Ramos (cell line): Measurements from ENCODE around the gene RPS29.
"Not testable (repeated sequence)": the region's sequence is repeated elsewhere in the genome, so short reads cannot be mapped to it uniquely, and the experiment has no call there.

Experiments
- in situ Hi-C: fragments of 300-500 bp; cut with MboI; formaldehyde crosslinking; loops from one replicate; pipeline ENCODE4 v1.14.3; 2022; ENCODE audit warnings: low sequenced_read_pairs; ENCODE audit not compliant: unreplicated experiment

RPS29 gene

DNA sequence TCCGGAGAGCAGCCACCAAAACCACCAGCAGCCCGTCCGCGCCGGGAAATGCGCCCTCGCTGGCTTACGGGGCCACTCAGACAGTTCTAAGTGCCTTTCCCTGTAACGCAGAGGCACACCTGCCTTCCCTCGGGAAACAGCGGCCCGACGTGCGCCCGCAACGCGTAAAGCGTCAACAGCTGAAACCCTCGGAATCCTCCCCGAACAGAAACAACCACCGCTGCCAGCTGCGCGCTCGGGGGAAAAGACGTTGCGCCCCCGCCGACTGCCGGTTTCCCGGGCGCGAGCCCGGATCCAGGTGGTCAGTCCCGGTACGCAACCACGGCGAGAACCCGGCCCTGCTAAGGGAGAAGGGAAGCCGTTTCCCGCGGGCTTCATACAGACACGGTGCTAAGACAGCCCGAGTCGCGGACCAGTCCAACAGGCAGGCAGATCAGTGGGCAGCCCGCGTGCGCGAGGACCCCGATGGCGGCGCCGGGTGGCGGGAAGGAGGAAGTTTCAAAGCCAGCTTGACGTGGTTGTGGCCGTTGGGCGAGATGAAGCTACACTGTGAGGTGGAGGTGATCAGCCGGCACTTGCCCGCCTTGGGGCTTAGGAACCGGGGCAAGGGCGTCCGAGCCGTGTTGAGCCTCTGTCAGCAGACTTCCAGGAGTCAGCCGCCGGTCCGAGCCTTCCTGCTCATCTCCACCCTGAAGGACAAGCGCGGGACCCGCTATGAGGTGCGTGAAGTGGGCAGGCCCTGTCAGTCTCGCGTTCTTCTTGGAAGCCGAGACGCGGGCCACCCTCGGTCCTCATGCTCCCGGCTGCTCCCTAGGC is 12.5 kb upstream of the RPS29 start, which contains the start of gene LRR1:
LRR1 (plus strand) TSS at position 456 of the 816 bp plus-strand sequence; CDS start at position 537, 81 bp downstream.
- in situ Hi-C loops = no loop called here

DNA sequence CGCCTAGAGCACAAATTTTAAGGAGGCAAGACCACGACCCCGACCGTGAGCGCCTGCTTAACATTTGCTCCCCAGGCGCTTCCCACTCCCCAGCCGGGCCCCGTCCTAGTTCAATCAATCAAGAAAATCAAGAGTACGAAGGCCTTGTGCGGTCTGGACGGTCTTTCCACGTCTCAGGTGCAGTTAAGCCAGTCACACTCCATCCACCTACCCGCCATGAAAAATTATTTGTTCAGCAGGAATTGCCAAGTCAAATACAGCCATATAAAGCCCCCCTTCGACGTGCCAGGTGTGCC is 12.0 kb upstream of the RPS29 start:
- in situ Hi-C loops = no loop called here

DNA sequence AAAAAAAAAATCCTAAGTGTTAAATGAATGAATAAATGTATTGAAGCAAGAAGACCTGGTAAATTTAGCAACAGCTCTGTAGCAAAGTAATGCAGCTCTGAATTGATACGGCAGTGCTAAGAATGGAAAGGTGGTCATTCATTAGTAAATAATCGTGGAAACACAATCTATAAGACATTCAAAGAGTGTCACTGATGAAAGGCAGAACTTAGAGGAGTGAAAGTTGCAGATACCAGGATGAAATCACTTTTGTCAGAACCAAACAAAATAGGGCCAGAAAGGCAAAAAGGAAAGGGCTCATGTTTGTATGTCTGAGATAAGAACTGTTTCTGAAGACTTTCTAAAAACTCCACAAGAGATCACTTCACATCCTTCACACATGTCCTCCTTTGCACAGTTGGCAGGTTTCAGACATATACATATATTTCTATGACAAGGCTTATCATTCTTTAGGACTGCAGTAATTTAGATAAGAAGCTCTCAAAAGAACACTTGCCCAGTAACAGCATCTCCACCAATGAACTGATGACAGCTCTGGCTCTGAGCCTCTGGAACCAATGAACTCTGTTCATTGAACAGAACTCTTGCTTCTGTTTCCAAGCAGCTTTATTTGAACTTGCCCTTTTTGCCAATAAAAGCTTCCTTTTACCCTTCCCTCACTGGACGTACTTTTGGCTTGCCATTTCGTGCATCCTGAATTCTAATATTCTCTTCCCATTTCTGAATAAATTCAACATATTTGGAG is 8.3 kb upstream of the RPS29 start:
- in situ Hi-C loops = no loop called here

DNA sequence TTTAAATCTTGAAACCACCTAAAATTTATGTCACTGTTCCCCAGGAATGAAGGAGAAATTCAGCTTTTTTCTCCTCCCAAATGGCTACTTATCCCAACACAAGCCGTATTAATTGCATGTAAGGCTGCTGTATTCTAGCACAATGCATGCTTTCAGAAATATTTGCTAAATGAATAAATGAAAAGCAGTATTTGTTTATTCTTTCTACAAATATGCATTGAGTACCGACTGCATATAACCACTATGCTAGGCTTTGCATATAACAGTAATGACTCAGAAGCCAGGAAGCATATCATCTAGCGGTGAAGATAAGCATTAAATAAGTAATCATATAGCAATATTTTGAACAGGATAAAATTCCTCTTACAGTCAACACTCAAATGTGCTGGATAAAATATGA is 6.8 kb upstream of the RPS29 start:
- in situ Hi-C loops = no loop called here

DNA sequence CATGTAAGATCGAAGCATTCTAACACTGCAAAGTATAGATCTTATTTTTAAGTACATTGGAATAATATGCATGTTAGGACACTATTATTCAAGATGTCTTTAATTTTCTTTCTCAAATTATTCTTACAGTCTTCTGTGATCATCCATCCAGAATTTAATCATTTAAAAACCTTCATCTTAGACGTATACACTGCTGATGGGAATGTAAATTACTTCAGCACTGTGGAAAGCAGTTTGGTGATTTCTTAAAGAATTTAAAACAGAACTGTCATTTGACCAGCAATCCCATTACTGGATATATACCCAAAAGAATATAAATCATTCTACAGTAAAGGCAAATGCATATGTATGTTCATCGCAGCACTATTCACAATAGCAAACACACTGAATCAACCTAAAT is 3.2 kb upstream of the RPS29 start:
- in situ Hi-C loops = no loop called here

DNA sequence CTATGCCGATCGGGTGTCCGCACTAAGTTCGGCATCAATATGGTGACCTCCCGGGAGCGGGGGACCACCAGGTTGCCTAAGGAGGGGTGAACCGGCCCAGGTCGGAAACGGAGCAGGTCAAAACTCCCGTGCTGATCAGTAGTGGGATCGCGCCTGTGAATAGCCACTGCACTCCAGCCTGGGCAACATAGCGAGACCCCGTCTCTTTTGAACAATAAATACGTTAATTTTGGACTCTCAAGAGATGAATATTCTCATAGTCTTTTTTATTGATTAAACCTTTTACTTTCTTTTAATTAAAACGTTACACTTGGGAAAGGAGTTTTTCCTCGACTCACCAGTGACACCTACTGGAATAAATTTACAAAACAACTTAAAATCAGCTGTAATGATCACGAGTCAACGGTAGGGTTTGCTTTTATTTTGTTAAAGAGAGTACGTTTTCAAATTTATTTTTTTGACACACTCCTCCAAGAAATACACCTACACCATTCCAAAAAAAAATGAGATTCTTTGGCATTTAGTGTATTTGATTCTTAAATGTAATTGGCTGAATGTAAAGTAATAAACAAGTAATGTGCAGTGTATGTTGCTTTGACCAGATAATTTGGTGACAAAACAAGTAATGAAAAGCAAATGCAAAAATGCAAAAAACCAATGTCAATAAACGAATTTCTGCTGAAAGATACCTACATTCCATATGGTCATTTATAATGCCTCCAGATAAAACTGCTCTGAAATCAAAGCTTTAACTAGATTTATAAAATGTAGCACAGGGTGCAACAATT is 687 bp upstream of the RPS29 start:
- in situ Hi-C loops = no loop called here

DNA sequence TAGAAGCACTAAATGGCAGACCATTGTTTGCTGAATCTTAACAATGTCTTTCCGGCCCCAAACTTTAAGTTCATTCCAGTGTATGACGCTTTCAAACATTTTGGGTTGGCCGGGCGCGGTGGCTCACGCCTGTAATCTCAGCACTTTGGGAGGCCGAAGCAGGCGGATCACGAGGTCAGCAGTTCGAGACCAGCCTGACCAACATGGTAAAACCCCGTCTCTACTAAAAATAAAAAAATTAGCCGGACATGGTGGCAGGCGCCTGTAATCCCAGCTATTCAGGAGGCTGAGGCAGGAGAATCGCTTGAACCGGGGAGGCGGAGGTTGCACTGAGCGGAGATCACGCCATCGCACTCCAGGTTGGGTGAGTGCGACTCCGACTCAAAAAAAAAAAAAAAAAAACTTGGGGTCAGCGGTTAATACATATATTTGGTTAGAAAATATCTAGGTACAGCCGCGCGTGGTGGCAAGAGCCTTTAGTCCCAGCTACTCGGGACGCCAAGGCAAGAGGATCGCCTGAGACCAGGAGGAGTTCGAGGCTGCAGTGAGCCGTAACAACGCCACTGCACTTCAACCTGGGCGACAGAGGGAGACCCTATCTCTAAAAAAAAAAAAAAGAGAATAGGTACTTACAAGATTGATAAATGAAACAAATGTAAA is 1.1 kb downstream of the RPS29 start:
- in situ Hi-C loops = not testable (repeated sequence)

DNA sequence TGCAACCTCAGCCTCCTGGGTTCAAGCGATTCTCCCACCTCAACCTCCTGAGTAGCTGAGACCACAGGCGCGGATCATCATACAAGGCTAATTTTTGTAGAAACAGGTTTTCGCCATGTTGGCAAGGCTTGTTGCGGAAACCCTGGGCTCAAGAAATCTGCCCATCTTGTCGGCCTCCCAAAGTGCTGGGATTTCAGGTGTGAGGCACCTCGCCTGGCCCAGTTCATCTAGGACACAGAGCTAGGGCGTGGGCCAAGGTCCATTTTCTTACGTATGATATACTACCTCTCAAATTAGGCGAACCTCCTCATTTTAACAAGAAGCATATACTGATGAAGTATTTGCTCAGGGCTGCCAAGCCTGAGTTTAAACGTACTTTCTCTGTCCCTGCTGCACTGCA is 2.1 kb downstream of the RPS29 start:
- in situ Hi-C loops = no loop called here

DNA sequence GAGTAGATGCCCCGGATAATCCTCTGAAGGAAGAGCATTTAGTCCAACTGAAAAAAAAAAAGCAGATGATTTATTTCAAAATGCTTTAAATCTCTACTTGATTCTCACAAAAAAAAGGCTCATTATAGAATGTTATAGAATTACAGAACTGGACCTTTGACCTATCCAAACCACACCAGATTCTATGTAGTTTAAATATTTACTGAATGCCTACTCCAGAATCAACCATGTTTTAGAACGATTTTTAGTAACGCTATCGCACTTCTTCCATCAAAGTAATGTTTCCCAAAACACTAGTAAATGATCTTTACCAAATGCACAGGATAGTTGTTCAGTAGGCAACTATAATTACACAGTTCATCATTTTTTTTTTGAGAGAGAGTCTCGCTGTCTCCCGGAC is 2.6 kb downstream of the RPS29 start:
- in situ Hi-C loops = no loop called here

DNA sequence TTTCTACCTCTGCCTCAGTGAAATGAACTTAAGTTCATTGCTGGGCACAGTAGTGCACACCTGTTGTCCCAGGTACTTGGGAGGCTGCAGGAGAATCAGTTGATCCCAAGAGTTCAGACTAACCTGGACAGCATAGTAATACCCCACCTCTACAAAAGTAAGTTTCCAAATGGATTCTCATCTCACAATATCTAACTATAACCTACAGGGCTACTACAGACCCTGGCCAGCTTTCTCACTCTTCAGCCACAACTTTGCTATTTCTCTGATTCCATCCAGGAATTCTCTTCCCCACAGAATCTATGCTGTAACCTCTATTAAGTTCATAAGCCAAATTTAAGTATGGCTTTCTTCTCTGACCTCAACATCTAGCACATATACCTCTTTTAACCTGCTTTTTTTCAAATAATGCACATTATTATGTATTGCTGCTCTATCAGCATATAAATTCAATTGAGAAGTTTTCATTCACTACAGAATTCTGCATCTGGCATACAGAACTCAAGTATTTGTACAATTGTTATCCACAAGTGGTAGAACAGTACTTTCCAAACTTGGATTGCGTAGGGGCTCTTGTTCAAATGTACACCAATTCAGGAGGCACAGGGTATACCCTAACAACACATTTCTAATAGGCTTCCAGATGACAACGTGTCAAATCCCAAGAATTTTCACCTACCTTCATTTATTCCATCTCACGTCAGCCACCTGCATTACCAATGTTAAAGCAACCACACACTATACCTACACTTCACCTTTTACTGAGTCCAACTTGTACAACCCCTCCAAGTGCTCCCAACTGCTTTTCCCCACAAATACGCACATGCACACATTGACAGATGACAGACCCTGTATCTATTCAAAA is 3.8 kb downstream of the RPS29 start:
- in situ Hi-C loops = no loop called here

DNA sequence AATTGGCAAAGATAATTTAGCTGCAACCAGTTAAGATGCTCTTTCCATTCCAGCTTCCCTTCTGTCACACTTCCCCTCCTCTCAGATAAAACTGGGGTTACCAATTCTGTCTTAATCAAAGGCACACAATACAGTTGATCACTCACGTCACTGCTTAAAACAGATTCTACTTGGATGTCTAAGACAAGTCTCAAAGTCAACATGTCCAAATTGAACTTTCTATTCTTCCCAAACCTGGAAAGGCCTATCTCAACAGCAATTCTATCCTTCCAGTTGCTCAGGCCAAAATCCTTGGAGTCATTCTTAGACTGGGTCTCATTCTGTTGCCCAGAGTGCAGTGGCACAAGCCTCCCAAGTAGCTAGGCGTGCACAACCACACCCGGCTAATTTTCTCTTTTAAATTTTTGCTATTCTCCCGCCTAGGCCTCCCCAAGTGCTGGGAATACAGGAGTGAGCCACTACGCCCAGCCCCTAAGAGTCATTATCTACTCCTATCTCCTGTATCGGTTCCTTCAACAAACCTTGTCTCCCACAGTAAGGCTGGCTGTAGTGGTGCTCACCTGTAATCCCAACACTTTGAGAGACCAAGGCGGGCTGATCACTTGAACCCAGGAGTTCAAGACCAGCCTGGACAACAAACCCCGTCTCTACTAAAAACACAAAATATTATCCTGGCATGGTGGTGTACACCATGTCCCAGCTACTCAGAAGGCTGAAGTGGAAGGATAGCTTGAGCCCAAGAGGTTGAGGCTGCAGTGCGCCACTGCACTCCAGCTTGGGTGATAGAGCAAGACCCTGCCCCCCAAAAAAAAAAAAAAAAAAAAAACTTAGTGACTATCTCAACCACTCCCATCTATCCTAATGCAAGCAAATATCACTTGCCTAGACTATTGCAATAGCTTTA is 4.7 kb downstream of the RPS29 start:
- in situ Hi-C loops = no loop called here

DNA sequence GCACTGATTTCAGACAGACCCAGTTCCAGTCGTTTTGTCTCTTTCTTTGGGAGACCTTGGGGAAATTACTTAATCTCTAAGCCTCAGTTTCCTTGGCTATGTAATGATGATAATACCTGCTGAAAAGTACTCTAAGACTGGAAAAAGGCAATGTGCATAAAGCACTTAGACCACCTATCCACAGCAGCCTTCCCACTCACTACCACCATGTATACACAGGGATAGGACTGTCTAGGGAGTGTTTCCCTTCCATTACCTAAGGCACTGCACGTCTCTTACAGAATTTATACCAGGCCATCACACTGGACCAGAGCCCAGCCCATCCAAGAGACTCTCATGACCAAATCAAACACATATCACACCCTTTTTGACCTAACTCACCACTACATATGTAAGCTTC is 6.3 kb downstream of the RPS29 start:
- in situ Hi-C loops = no loop called here

DNA sequence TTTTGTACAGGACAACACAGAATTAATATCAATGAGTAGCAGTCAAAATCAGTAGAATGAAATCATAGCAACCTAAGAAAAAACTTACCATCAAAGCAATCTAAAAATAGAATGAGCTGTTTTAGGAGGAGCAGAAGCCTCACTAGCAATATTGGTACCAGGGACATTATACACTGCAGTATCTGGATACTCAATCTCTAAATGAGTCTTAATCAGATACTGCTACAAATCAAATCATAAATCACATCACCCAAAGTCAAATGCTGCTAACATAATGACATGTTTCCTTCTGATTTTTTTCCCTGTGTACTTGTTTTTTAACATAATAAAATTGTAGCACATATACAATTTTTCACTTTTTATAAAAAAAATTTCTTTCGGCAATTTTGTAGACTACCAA is 8.0 kb downstream of the RPS29 start:
- in situ Hi-C loops = no loop called here

DNA sequence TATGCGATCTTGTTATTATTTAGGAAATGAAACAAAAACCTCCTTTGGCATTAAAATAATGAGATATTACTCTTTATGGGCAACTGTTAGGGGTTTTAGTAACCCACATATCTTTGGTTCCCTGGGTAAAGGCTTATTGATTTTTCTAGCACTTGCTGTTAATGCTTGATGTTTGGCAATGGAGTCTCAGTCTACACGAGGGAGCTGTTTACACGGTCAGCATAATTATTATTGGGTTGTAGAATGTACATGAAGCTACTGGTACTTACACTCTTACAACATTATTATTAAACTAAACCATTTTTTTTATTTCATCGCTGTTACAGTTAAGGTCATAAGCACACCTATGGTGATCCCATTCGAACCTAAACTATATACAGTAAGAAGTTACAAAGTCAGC is 12.1 kb downstream of the RPS29 start:
- in situ Hi-C loops = no loop called here

DNA sequence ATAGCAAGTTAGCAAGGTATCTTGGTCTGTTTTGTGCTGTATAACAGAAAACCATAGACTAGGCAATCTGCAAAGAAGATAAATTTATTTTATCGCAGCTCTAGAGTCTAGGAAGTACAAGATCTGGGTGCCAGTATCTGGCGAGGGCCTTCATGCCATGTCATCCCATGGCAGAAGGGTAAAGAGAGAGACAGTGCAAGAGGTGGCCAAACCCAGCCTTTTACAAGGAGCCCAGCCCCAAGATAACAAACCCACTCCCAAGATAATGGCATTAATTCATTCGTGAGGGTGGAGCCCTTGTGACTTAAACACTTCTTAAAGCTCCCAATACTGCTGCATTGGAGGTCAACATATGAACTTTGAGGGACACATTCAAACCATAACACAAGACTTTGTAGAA is 16.9 kb downstream of the RPS29 start:
- in situ Hi-C loops = no loop called here

DNA sequence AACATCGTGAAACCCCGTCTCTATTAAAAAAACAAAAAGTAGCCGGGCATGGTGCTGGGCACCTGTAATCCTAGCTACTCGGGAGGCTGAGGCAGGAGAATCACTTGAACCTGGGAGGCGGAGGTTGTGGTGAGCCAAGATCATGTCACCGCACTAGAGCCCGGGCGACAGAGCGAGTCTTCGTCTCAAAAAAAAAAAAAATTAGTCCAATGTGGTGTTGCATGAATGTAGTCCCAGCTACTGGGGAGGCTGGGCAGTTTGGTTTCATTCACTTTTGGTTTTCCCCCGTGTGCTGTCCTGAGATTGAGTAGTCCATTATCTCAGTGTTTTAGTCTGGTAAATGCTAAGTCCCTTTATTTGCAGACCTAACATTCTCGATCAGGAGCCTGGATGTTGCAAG is 19.5 kb downstream of the RPS29 start:
- in situ Hi-C loops = no loop called here

DNA sequence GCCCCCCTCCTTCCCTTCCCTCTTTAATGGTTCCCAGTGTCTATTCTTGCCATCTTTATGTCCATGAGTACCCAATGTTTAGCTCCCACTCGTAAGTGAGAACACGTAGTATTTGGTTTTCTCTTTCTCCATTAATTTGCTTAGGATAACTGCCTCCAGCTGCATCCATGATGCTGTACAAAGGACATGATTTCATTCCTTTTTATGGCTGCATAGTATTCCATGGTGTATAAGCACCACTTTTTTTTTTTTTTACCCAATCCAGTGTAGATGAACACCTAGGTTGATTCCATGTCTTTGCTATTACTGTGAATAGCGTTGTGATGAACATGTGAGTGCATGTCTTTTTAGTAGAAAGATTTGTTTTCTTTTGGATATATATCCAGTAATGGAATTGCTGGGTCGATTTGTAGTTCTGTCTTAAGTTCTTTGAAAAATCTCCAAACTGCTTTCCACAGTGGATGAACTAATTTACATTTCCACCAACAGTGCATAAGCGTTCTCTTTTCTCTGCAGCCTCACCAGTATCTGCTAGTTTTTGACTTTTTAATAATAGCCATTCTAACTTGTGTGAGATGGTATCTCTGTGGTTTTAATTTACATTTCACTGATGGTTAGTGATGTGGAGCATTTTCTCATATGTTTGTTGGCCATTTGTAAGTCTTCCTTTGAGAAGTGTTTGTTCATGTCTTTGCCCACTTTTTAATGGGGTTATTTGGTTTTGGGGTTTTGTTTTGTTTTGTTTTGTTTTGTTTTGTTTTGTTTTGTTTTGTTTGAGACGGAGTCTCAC is 26.0 kb downstream of the RPS29 start:
- in situ Hi-C loops = no loop called here

DNA sequence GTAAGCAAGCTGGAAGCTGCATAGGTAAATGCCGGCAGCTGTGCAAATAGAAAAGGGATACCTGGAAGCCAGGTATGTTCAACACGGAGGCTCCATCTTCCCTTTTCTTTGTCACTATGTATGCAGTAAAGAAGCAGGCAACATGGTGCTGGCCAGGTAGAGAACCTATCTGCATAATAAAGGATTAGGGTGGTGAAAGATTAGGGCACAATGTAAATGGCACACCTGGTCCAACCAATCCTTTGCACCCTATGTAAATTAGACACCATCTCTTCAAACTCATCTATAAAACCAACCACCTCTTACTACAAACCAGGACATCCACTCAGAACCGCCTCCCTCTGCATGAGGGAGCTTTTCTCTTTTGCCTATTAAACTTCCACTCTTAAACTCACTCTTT is 32.3 kb downstream of the RPS29 start:
- in situ Hi-C loops = no loop called here
